HG02798 (cell line): ENCODE measurements around the gene PDCD7.
"Not testable (repeated sequence)": the region's sequence is repeated elsewhere in the genome, so short reads cannot be mapped to it uniquely, and the experiment has no call there.

Experiments used
- ATAC-seq: cut with Tn5 transposase; IDR thresholded peaks from one replicate; pipeline ENCODE4 v1.9.1; 2021; ENCODE audit warnings: mild to moderate bottlenecking; ENCODE audit not compliant: unreplicated experiment, poor library complexity

Gene PDCD7

DNA sequence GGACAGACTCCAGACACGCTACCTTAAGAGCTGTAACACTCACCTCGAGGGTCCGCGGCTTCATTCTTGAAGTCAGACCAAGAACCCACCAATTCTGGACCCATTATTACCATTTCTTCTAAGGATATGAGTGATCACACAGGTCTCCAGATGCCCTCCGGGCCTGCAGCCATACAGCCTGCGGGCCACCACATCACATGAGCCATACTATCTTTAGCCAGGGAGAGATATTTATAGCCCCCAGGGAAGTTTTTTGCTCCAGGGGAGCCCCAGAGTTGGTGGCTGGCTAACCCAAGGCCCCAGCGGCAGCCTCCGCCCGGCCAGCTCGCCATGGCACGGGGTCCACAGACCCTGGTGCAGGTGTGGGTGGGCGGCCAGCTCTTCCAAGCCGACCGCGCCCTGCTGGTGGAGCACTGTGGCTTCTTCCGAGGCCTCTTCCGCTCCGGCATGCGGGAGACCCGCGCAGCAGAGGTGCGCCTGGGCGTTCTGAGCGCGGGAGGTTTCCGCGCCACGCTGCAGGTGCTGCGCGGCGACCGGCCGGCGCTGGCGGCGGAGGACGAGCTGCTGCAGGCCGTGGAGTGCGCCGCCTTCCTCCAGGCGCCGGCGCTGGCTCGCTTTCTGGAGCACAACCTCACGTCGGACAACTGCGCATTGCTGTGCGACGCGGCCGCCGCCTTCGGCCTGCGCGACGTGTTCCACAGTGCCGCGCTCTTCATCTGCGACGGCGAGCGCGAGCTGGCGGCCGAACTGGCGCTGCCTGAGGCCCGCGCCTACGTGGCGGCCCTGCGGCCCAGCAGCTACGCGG is 56.9 kb downstream of the PDCD7 start, which contains the start of gene KBTBD13:
TSS of gene KBTBD13 (plus strand) at position 261 of the 805 bp plus-strand sequence. CDS start at position 331, 70 bp downstream.
- ATAC-seq: no peak

DNA sequence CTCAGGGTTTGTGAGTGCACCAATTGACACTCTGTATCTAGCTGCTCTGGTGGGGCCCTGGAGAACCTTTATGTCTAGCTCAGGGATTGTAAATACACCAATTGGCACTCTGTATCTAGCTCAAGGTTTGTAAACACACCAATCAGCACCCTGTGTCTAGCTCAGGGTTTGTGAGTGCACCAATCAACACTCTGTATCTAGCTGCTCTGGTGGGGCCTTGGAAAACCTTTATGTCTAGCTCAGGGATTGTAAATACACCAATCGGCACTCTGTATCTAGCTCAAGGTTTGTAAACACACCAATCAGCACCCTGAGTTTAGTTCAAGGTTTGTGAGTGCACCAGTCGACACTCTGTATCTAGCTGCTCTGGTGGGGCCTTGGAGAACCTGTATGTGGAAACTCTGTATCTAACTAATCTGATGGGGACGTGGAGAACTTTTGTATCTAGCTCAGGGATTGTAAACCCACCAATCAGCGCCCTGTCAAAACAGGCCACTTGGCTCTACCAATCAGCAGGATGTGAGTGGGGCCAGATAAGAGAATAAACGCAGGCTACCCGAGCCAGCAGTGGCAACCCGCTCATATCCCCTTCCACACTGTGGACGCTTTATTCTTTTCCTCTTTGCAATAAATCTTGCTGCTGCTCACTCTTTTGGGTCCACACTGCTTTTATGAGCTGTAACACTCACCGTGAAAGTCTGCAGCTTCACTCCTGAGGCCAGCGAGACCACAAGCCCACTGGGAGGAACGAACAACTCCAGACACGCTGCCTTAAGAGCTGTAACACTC is 57.8 kb downstream of the PDCD7 start:
- ATAC-seq: not testable (repeated sequence)

DNA sequence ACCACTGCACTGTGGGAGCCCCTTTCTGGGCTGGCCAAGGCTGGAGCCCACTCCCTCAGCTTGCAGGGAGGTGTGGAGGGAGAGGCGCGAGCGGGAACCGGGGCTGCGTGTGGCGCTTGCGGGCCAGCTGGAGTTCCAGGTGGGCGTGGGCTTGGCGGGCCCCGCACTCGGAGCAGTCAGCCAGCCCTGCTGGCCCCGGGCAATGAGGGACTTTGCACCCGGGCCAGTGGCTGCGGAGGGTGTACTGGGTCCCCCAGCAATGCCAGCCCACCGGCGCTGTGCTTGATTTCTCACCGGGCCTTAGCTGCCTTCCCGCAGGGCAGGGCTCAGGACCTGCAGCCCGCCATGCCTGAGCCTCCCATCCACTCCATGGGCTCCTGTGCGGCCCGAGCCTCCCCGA is 58.7 kb downstream of the PDCD7 start:
- ATAC-seq: not testable (repeated sequence)

DNA sequence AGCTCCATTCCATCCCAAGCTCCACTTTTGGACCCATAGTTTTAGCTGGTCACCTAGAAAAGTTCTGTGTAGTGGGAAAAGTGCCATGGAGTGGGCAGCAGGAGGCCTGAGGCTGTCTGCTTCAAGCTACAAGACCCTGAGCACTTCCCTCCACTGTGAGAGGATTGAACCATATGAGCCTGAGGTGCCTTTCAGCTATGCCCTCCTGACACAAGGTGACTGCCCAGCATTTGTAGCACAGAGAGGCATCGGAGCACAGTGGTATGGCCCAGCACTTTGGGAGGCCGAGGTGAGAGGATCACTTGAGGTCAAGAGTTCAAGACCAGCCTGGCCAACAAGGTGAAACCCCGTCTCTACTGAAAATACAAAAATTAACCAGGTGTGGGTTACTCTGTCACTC is 61.0 kb downstream of the PDCD7 start:
- ATAC-seq: no peak

DNA sequence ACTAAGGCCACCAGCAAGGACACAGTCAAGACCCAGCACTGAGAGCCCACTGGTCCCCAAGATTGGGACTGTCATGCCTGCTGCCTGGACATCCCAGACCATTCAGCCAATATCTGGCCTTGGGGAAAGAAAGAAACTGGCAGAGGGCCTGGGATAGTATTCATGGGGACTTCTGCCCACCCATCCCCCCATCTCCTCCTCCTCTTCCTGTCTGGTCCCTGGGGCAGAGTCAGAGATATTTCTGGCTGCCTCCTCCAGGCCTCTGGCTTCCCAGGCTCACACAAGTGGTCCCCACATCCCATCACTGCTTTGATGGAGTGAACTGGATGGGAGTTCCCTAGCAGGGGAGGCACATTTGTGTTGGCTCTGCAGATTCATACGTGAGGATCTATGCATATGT is 61.6 kb downstream of the PDCD7 start:
- no peak for ATAC-seq

DNA sequence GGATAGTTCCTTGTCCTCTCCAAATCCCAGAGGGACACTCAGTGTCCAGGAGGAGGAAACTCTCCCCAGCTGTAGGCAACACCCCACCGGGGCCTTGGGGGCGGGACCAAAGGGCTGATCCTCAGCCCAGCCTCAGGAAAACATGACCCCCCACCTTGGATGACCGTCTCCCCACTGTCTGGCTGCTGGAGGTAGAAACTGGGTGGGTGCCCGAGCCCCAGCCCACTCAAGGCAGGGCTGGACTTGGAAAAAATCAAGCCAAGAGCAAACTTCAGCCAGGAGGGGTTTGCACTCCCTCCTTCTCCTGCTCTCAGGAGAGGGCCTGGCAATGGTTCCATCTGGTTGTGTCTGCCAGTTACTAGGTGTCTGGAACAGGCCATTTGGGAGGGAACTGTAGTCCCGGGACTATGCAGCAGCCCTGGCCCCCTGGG is 62.2 kb downstream of the PDCD7 start:
- ATAC-seq: no peak

DNA sequence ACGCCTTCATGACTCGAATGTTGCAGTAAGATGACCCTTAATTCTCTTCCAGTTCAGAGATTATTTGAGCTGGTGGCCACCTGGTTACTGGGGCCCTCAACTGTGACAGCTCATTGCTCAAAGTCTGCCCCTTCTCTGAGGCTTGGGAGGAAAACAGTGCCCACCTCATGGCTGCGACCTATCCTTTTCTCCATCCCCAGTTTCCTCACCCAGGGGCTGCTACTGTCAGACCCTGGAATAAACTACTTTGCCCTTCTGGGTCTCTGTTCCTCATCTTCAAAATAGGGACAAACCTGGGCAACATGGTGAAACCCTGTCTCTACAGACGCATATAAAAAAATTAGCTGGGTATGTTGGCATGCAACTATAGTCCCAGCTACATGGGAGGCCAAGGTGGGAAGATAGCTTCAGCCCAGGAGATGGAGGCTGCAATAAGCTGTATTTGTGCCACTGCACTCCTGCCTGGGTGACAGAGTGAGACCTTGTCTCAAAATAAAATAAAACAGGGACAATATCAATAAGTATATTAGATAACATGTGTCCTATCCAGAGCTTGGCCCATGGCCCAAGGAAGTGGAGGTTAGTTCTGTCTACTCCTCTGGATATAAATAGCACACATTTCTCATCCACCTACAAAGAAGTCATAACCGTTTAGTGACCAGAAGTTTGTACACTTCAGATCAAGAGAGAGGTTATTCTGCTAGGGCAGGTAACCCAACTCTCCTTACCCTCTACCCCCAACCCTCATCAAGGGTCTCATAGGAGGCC is 63.6 kb downstream of the PDCD7 start:
- ATAC-seq: no peak

DNA sequence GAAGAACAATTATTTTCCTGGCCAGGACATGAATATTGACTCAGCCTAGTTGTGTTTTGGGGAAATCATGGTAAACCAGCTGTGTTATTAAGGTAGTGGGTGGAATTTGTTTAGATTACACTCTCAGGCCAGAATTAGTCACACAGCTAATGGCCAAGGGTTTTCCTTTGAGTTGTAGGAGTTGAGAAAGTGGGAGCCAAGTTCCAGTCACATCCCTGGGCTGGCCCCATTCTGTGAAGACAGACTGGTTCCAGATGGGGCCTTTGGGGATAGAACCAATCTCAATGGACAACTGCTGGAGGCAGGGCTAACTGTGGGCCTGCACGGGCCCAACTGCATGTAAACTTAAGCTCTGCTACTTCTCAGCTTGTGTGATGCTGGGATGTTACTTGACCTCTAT is 64.4 kb downstream of the PDCD7 start:
- ATAC-seq: no peak

DNA sequence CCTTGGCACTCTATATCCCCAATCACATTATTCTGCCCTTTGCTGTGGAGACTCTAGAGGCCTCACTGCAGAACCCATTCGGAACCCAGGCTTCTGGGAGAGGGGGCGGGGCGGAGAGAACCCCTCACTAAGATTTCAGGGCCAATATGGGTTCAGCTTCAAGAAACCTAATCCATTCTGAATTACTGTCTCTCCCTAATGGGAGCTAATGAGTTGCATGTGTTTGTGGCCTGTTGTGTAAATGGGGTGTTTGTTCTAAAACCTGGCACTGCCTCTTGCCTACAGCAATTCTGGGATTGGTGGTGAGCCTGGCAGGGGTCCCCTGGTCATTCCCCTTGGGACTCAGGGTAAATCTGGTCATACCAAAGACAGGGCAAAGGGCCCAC is 65.2 kb downstream of the PDCD7 start:
- no peak for ATAC-seq

DNA sequence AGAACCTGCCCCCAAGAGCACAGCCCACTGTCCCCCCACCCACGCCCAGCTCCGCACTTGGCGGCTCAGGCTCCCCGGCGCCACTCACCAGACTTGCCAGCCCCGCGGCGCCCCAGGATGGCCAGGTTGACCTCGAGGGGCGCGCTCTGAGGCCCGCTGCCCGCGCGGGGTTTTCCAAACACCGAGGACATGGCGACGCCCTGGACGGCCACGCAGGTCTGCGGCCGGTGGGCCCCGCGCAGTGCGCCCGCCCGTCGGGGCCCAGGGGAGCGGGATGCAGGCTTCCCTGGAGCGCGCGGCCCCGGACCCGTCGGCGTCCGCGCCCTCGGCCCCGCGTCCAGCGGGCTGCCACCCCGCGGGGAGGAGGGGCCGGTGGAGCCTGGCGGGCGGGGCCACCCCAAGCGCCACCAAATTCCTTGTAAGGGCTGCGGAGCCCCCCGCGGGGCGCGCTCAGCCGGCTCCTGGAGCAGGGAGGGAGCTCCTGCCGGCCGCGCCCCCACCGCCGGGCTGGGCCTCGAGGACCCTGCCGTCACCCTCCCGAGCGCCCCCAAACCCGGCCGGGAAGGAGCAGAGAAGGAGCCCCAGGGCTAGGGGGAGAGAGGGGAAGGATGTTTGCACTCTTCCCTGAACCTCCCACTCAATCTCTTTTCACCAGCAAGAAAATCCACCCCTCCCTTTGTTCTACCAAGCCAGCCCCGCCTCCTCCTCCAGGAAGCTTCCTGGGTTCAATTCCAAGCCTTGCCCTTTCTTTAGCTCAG is 65.8 kb downstream of the PDCD7 start, which contains the start of gene RASL12:
TSS of gene RASL12 (minus strand) at position 347 of the 758 bp plus-strand sequence. CDS start at position 191, 156 bp downstream.
- no peak for ATAC-seq
